ENCODE data around the gene GADD45GIP1.
"Not testable (repeated sequence)": the region's sequence is repeated elsewhere in the genome, so short reads cannot be mapped to it uniquely, and the experiment has no call there.

Gene GADD45GIP1

GRCh38 chr19:12967907-12968306, 10.9 kb upstream of the GADD45GIP1 start:
- in situ Hi-C loops (cut with MboI; ENCODE audit: low sequenced_read_pairs) = no loop called here

DNA sequence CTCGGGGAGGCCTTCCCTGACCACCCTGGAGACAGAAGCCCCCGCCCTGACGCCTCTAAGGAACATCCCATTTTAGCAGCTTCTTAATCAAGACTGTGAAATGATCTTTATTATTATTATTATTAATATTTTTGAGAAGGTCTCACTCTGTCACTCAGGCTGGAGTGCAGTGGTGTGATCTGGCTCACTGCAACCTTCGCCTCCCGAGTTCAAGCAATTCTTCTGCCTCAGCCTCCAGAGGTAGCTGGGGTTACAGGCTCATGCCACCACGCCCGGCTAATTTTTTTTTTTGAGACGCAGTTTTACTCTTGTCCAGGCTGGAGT, 8.8 kb upstream of the GADD45GIP1 start:
- in situ Hi-C loops (cut with MboI; ENCODE audit: low sequenced_read_pairs) = no loop called here

GRCh38 chr19:12965017-12965811, 8.2 kb upstream of the GADD45GIP1 start:
- in situ Hi-C loops (cut with MboI; ENCODE audit: low sequenced_read_pairs) = no loop called here

DNA sequence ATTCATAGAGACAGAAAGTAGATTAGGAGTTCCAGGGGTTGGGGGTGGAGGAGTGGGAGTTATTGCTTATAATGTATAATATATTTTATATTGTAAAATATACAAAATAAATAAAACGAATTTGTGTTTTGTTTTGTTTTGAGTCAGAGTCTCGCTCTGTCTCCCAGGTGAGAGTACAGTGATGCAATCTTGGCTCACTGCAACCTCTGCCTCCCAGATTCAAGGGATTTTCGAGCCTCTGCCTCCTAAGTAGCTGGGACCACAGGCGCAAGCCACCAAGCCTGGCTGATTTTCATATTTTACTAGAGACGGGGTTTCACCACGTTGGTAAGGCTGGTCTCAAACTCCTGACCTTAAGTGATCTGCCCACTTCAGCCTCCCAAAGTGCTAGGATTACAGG, 2.5 kb upstream of the GADD45GIP1 start:
- in situ Hi-C loops (cut with MboI; ENCODE audit: low sequenced_read_pairs) = no loop called here

- in situ Hi-C loops (cut with MboI; ENCODE audit: low sequenced_read_pairs) = not testable (repeated sequence)
Observed at GRCh38 chr19:12957389-12957952, 448 bp upstream of the GADD45GIP1 start.

DNA sequence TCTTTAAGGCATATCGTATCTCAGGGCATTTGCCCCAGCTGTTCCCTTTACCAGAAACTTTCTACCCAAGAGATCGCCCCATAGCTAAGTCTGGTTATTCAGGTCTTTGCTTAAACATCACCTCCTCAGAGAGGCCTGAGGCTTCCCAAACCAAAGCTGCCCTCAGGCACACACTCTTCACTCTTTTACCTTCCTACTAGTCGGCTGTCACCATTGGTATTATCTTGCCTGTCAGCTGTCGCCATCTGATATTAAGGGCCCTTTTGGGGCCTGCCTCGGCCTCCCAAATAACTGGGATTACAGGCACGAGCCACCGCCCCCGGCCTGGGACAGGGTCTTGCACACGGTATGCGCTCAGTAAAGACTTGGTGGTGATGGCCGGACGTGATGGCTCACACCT, 1.0 kb downstream of the GADD45GIP1 start:
- in situ Hi-C loops (cut with MboI; ENCODE audit: low sequenced_read_pairs) = no loop called here

DNA sequence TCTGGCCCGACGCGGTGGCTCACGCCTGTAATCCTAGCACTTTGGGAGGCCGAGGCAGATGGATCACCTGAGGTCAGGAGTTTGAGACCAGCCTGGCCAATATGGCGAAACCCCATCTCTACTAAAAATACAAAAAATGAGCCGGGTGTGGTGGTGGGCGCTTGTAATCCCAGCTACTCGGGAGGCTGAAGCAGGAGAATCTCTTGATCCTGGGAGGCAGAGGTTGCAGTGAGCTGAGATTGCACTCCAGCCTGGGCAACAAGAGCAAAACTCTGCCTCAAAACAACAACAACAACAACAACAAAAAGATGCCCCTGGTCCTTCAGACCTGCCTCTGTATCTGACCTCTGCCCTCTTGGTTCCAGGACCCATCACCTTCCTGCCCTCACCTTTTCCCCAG, 1.4 kb downstream of the GADD45GIP1 start:
- in situ Hi-C loops (cut with MboI; ENCODE audit: low sequenced_read_pairs) = not testable (repeated sequence)

DNA sequence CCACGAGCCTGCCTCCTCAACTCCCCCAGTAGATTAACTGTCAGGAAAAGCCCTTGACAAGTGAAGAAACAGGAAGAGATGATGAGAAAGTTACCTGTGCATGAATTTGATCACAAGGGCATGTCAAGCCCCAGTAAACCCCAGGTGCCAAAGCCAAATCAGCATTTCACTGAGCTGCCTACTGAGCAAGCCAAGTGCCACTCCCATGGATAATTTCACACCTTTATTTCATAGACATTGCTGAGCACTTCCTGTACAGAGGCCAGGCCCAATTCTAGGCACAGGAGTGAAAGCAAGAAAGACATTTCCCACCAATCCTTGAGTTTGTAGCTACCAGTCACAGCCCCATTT, 2.4 kb downstream of the GADD45GIP1 start:
- in situ Hi-C loops (cut with MboI; ENCODE audit: low sequenced_read_pairs) = no loop called here

DNA sequence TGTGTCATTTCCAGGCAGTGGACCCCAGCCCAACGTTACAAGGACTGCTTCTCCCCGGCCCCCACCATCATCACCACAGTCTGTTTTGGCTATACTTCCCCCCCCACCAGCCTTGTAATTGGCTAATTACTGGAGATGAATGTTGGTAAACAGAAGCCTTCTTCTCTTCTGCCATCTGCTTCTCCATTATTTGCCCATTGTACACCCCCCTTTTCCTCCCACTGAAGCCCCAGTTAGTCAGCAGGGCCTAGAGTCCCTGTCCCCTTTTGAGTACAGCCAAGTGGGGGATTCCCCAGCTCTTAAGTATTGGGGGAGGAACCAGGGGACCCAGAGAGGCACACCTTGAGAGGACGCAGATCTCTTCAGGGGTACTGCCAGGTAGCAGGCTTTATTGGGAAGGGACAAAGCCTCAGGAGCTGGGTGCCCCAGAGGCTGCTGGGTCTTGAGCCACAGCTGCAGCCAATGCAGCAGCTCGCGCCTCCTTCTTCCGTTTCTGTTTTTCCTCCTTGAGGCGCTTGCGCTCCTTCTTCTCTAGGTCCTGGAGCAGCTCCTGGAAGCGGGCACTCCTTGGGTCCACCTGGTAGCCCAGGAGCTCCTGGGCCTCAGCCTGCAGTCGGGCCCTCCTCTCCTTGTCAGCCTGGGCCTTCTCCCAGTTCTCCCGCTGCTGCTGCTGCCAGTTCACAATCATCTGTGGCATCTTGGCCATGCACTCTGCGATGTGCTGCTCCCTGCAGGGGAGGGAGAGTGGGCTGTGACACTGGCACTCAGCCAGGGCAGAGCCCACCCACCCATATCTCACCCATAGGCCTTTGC, 3.0 kb downstream of the GADD45GIP1 start:
- in situ Hi-C loops (cut with MboI; ENCODE audit: low sequenced_read_pairs) = no loop called here

DNA sequence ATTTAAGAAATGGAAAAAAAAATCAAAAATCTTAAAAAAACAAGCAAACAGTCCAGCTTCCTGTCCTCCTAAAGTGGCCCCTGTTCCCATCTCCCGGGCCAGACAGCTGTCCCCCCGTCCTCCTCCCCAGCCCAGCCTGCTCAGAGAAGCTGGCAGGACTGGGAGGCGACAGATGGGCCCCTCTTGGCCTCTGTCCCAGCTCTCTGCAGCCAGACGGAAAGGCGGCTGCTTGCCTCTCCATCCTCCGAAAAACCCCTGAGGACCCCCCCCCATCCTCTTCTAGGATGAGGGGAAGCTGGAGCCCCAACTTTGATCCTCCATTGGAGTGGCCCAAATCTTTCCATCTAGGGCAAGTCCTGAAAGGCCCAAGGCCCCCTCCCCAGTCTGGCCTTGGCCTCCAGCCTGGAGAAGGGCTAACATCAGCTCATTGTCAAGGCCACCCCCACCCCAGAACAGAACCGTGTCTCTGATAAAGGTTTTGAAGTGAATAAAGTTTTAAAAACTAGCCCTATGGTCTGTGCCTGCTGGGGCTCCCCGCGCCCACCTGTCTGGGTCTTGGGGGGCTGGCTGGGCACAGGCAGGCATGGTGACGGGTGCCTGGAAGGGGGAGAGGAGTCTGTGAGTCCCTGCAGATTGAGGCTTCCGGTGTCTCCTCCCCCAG, 3.8 kb downstream of the GADD45GIP1 start:
- in situ Hi-C loops (cut with MboI; ENCODE audit: low sequenced_read_pairs) = no loop called here

GRCh38 chr19:12952488-12953137, 4.4 kb downstream of the GADD45GIP1 start:
- in situ Hi-C loops (cut with MboI; ENCODE audit: low sequenced_read_pairs) = no loop called here

- in situ Hi-C loops (cut with MboI; ENCODE audit: low sequenced_read_pairs) = not testable (repeated sequence)
Observed at GRCh38 chr19:12952050-12952449, 5.0 kb downstream of the GADD45GIP1 start.

DNA sequence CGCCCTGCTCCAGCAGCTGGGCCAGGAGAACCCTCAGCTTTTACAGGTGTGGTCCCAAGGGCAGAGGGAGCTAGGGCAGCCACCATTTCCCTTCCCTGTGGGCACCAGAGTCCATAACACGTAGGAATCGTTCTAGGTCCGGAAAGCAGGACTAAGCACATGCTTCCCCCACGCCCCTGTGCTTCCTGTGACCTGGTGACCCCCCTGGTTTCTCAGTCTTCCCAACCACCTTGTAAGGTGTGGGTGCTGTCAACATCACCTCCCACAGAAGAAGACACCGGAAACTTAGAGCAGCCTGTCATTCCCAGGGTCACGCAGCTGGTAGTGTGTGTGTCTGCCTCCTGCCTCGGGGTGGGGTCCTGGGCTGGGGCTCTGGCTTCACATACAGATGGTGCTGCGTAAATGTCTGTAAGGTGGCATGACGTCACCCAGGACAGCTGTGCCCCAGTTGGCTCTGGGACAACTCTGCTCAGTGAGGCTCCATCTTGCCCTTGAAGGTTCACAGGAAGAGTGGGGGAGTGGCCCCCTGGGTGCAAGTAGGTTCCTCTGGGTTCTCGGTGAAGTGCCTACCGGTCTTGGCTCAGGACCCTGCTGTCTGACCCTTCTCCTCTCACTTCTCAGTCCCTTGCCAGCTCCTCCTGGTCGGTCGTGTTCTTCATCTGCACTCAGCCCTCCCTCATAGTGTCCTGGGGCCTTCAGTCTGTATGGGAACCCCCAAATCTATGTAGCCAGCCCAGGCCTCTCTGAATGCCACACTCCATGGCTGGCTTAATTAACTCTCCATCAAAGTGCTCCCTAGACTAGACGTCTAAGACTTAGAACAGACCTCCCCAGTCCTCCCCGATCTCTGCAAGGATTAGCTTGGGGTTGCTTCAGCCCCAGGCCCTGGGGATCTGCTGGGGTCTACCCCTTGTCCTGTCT, 7.4 kb downstream of the GADD45GIP1 start:
- in situ Hi-C loops (cut with MboI; ENCODE audit: low sequenced_read_pairs) = no loop called here

GRCh38 chr19:12948612-12949362, 8.2 kb downstream of the GADD45GIP1 start:
- in situ Hi-C loops (cut with MboI; ENCODE audit: low sequenced_read_pairs) = no loop called here

GRCh38 chr19:12947702-12948611, 9.1 kb downstream of the GADD45GIP1 start:
- in situ Hi-C loops (cut with MboI; ENCODE audit: low sequenced_read_pairs) = no loop called here

- in situ Hi-C loops (cut with MboI; ENCODE audit: low sequenced_read_pairs) = no loop called here
Observed at GRCh38 chr19:12946731-12947496, 10.1 kb downstream of the GADD45GIP1 start.

DNA sequence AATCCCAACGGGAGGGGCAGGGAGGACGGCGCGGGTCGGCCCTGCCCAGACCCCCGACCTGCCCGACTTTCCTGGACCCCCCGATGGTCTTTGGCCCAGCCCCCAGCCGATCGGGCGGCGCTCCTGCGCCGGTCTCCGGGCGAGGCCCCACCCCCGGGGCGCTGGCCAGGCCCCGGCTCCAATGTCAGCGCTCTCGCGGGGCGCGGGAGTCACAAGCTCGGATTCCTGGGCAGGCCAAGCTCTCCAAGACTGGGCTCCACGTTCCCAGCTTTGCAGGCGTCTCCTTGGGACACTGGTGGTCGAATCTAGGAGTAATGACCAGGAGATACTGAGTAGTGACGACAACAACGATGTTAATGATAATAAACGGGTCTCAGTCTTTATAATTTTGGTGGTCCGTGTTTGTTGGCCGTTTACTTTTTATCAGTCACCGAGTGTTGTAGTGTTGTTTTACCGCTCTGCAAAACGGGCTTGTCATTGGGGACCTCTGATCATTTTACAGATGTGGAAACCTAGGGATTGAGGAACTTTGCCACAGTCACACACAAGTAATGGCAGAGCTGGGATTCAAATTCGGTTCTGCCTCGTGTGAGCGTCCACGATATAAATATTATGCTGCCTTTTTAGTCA, 10.8 kb downstream of the GADD45GIP1 start:
- in situ Hi-C loops (cut with MboI; ENCODE audit: low sequenced_read_pairs) = no loop called here

Data from HL-60/S4 treated with phorbol 12-myristate 13-acetate at 8.2 ng/mL for 4 days and 3 days (cell line).